HEK293 (cell line): ENCODE results near the gene CDK6.

Experiments
- CTCF ChIA-PET: fragments of 350-600 bp; formaldehyde crosslinking; extraction: SDS; loops from one replicate; lab custom pipeline; 2021; ENCODE audit warnings: antibody characterized with exemption; lab: Yijun Ruan, JAX
- POLR2A ChIA-PET: fragments of 300-600 bp; formaldehyde crosslinking; extraction: SDS; loops from one replicate; lab custom pipeline; 2020; ENCODE audit warnings: antibody characterized with exemption, inconsistent platforms; lab: Yijun Ruan, JAX
- H3K27ac ChIP-seq: fragments of 200-500 bp; sonication (Bioruptor generic); 2 replicates; pipeline ENCODE4 v1.5.1; 2014; ENCODE audit warnings: low read depth, low read length, control low read depth, inconsistent platforms; ENCODE audit errors: extremely low read depth
- H3K36me3 ChIP-seq, 2 experiments: fragments of 200-500 bp in 1 of 2; sonication (Bioruptor generic) in 1 of 2; 1 replicate in 1 of 2; 2 replicates in 1 of 2; pipeline ENCODE4 v1.5.1; 2014 to 2017; ENCODE audit warnings: inconsistent platforms in 2 of 2, low read length in 2 of 2; ENCODE audit not compliant: control insufficient read depth in 2 of 2, insufficient read depth in 1 of 2
- H3K4me1 ChIP-seq: fragments of 200-500 bp; sonication (Bioruptor generic); 2 replicates; pipeline ENCODE4 v1.5.1; 2014; ENCODE audit warnings: mild to moderate bottlenecking, low read length, inconsistent platforms; ENCODE audit not compliant: control insufficient read depth, insufficient read depth
- H3K4me3 ChIP-seq: 2 replicates; pipeline ENCODE4 v1.5.1; 2011; ENCODE audit warnings: low read depth, mild to moderate bottlenecking, control low read depth, low read length, moderate library complexity
- H3K9me3 ChIP-seq: fragments of 200-500 bp; sonication (Bioruptor generic); 2 replicates; pipeline ENCODE4 v1.5.1; 2014; ENCODE audit warnings: low read depth, low read length, inconsistent platforms; ENCODE audit not compliant: control insufficient read depth, insufficient read depth
- GFI1B ChIP-seq: fragments of 450-650 bp; formaldehyde crosslinking; IDR thresholded peaks from 2 replicates; pipeline ENCODE4 v1.5.1; 2016; ENCODE audit warnings: missing biosample characterization, missing genetic modification characterization
- GLI4 ChIP-seq: fragments of 450-650 bp; formaldehyde crosslinking; IDR thresholded peaks from 2 replicates; pipeline ENCODE4 v1.5.1; 2016; ENCODE audit warnings: missing biosample characterization, missing genetic modification characterization
- GLIS2 ChIP-seq: fragments of 450-650 bp; formaldehyde crosslinking; IDR thresholded peaks from 2 replicates; pipeline ENCODE4 v1.5.1; 2016; ENCODE audit warnings: missing biosample characterization, missing genetic modification characterization
- HOXC10 ChIP-seq: sonication (generic); formaldehyde crosslinking; IDR thresholded peaks from 2 replicates; pipeline ENCODE4 v1.8.1; 2023; ENCODE audit warnings: mild to moderate bottlenecking, missing genetic modification reagents
- PATZ1 ChIP-seq: fragments of 450-650 bp; formaldehyde crosslinking; IDR thresholded peaks from 2 replicates; pipeline ENCODE4 v1.5.1; 2016; ENCODE audit warnings: missing biosample characterization, missing genetic modification characterization
- REST ChIP-seq: fragments of 450-650 bp; formaldehyde crosslinking; IDR thresholded peaks from 2 replicates; pipeline ENCODE4 v1.5.1; 2016; ENCODE audit warnings: missing biosample characterization, missing genetic modification characterization
- ZBTB20 ChIP-seq: fragments of 450-650 bp; formaldehyde crosslinking; IDR thresholded peaks from 2 replicates; pipeline ENCODE4 v1.5.1; 2016; ENCODE audit warnings: missing biosample characterization, missing genetic modification characterization
- ZFP3 ChIP-seq: fragments of 450-650 bp; formaldehyde crosslinking; IDR thresholded peaks from 2 replicates; pipeline ENCODE4 v1.5.1; 2016; ENCODE audit warnings: low read depth, missing biosample characterization, missing genetic modification characterization
- ZNF114 ChIP-seq: fragments of 450-650 bp; formaldehyde crosslinking; IDR thresholded peaks from 2 replicates; pipeline ENCODE4 v1.5.0; 2017; ENCODE audit warnings: missing biosample characterization, missing genetic modification characterization
- ZNF132 ChIP-seq: fragments of 450-650 bp; formaldehyde crosslinking; IDR thresholded peaks from 2 replicates; pipeline ENCODE4 v1.5.1; 2017; ENCODE audit warnings: missing biosample characterization, missing genetic modification characterization, borderline replicate concordance
- ZNF169 ChIP-seq: fragments of 450-650 bp; formaldehyde crosslinking; IDR thresholded peaks from 2 replicates; pipeline ENCODE4 v1.5.1; 2016; ENCODE audit warnings: missing biosample characterization, missing genetic modification characterization
- ZNF175 ChIP-seq: fragments of 450-650 bp; formaldehyde crosslinking; IDR thresholded peaks from 2 replicates; pipeline ENCODE4 v1.5.1; 2016; ENCODE audit warnings: missing biosample characterization, missing genetic modification characterization
- ZNF23 ChIP-seq: fragments of 450-650 bp; formaldehyde crosslinking; IDR thresholded peaks from 2 replicates; pipeline ENCODE4 v1.5.1; 2016; ENCODE audit warnings: missing biosample characterization, missing genetic modification characterization, borderline replicate concordance
- ZNF239 ChIP-seq: fragments of 450-650 bp; formaldehyde crosslinking; IDR thresholded peaks from 2 replicates; pipeline ENCODE4 v1.5.1; 2016; ENCODE audit warnings: missing biosample characterization, missing genetic modification characterization
- ZNF311 ChIP-seq: fragments of 450-650 bp; formaldehyde crosslinking; IDR thresholded peaks from 2 replicates; pipeline ENCODE4 v1.5.1; 2017; ENCODE audit warnings: missing biosample characterization, missing genetic modification characterization, borderline replicate concordance
- ZNF514 ChIP-seq: fragments of 450-650 bp; formaldehyde crosslinking; IDR thresholded peaks from 2 replicates; pipeline ENCODE4 v1.5.1; 2016; ENCODE audit warnings: missing biosample characterization, missing genetic modification characterization
- ZNF560 ChIP-seq: fragments of 450-650 bp; formaldehyde crosslinking; IDR thresholded peaks from 2 replicates; pipeline ENCODE4 v1.5.1; 2017; ENCODE audit warnings: missing biosample characterization, missing genetic modification characterization, borderline replicate concordance
- ZNF580 ChIP-seq: fragments of 450-650 bp; formaldehyde crosslinking; IDR thresholded peaks from 2 replicates; pipeline ENCODE4 v1.5.1; 2016; ENCODE audit warnings: missing biosample characterization, missing genetic modification characterization
- ZNF629 ChIP-seq: fragments of 450-650 bp; formaldehyde crosslinking; IDR thresholded peaks from 2 replicates; pipeline ENCODE4 v1.5.1; 2017; ENCODE audit warnings: missing biosample characterization, missing genetic modification characterization
- ZNF76 ChIP-seq: fragments of 450-650 bp; formaldehyde crosslinking; IDR thresholded peaks from 2 replicates; pipeline ENCODE4; 2016; ENCODE audit warnings: low read depth, missing biosample characterization, missing genetic modification characterization, borderline replicate concordance
- ZNF768 ChIP-seq: fragments of 450-650 bp; formaldehyde crosslinking; IDR thresholded peaks from 2 replicates; pipeline ENCODE4 v1.5.1; 2018; ENCODE audit warnings: missing biosample characterization, mild to moderate bottlenecking, missing genetic modification characterization
- ZSCAN30 ChIP-seq: fragments of 450-650 bp; IDR thresholded peaks from 2 replicates; pipeline ENCODE4 v1.5.1; 2018; ENCODE audit warnings: missing biosample characterization, mild to moderate bottlenecking, missing genetic modification characterization, moderate library complexity
- TF ChIP-seq, protein P1 (sequence below): fragments of 450-650 bp; formaldehyde crosslinking; IDR thresholded peaks from 2 replicates; pipeline ENCODE4 v1.5.0; 2017; ENCODE audit warnings: missing biosample characterization, missing genetic modification characterization, borderline replicate concordance
- TF ChIP-seq, protein P2 (sequence below): fragments of 450-650 bp; formaldehyde crosslinking; IDR thresholded peaks from 2 replicates; pipeline ENCODE4 v1.5.1; 2016; ENCODE audit warnings: missing biosample characterization, missing genetic modification characterization, low read depth

Gene CDK6

DNA sequence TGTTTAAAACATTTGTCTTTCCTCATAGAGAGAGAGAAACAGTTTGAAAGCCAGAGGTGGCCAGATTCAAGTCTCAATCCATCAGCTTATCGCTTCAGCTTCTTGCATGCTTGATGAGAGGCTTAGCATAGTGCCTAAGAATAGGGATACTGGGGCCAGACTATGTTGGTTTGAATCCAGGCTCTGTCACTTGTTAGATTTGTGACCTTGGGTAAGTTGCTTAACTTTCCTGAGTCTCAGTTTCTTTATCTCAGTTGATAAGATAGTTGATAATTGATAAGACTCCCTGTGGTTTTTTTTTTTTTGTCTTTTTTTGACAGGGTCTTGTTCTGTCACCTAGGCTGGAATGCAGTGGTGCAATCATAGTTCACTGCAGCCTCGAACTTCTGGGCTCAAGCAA is 12.1 kb upstream of the CDK6 start:
- POLR2A ChIA-PET: no interaction called here

GRCh38 chr7:92847305-92847704 is 10.9 kb upstream of the CDK6 start:
- CTCF ChIA-PET: no interaction called here
- H3K36me3 ChIP-seq: no peaks in the 10 kb centered on the region
- POLR2A ChIA-PET: no interaction called here
- TF ChIP-seq ZNF175 (no peak), ZNF580 (tag by site-specific recombination) (no peak), REST (tag by site-specific recombination) (no peak), ZNF169 (tag by site-specific recombination) (no peak), ZNF132 (tag by site-specific recombination) (no peak), ZNF239 (tag by site-specific recombination) (no peak), ZFP3 (no peak), GFI1B (no peak), ZNF629 (no peak)

More for the DNA sequence above, 12.1 kb upstream of the CDK6 start:
- no peak for TF ChIP-seq ZNF514 (tag by site-specific recombination)
- TF ChIP-seq GLI4: no peak
- no peak for TF ChIP-seq GLIS2 (tag by site-specific recombination)
- no peak for TF ChIP-seq ZSCAN30 (tag by site-specific recombination)
- no peak for TF ChIP-seq ZNF768 (tag by site-specific recombination)
- TF ChIP-seq ZNF76 (tag by site-specific recombination): no peak
- no peak for TF ChIP-seq ZNF114 (tag by site-specific recombination)
- no peak for TF ChIP-seq ZNF560
- TF ChIP-seq PATZ1 (tag by site-specific recombination): no peak
- TF ChIP-seq ZBTB20: no peak
- no peak for TF ChIP-seq ZNF23
- TF ChIP-seq ZNF311 (tag by site-specific recombination): no peak
- TF ChIP-seq, protein P1, sequence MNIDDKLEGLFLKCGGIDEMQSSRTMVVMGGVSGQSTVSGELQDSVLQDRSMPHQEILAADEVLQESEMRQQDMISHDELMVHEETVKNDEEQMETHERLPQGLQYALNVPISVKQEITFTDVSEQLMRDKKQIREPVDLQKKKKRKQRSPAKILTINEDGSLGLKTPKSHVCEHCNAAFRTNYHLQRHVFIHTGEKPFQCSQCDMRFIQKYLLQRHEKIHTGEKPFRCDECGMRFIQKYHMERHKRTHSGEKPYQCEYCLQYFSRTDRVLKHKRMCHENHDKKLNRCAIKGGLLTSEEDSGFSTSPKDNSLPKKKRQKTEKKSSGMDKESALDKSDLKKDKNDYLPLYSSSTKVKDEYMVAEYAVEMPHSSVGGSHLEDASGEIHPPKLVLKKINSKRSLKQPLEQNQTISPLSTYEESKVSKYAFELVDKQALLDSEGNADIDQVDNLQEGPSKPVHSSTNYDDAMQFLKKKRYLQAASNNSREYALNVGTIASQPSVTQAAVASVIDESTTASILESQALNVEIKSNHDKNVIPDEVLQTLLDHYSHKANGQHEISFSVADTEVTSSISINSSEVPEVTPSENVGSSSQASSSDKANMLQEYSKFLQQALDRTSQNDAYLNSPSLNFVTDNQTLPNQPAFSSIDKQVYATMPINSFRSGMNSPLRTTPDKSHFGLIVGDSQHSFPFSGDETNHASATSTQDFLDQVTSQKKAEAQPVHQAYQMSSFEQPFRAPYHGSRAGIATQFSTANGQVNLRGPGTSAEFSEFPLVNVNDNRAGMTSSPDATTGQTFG (tag by site-specific recombination): no peak
- TF ChIP-seq ZNF175: no peak
- TF ChIP-seq, protein P2, sequence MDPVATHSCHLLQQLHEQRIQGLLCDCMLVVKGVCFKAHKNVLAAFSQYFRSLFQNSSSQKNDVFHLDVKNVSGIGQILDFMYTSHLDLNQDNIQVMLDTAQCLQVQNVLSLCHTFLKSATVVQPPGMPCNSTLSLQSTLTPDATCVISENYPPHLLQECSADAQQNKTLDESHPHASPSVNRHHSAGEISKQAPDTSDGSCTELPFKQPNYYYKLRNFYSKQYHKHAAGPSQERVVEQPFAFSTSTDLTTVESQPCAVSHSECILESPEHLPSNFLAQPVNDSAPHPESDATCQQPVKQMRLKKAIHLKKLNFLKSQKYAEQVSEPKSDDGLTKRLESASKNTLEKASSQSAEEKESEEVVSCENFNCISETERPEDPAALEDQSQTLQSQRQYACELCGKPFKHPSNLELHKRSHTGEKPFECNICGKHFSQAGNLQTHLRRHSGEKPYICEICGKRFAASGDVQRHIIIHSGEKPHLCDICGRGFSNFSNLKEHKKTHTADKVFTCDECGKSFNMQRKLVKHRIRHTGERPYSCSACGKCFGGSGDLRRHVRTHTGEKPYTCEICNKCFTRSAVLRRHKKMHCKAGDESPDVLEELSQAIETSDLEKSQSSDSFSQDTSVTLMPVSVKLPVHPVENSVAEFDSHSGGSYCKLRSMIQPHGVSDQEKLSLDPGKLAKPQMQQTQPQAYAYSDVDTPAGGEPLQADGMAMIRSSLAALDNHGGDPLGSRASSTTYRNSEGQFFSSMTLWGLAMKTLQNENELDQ (tag by site-specific recombination): no peak
- no peak for TF ChIP-seq HOXC10
- Histone ChIP-seq H3K36me3 (no peaks in the 10 kb centered on the region), H3K4me3 (no peak overlapping the region), H3K27ac (no peak overlapping the region), H3K9me3 (no peaks in the 10 kb centered on the region), H3K4me1 (no peaks in the 10 kb centered on the region)
- CTCF ChIA-PET: no interaction called here

More at GRCh38 chr7:92847305-92847704, 10.9 kb upstream of the CDK6 start:
- Histone ChIP-seq H3K4me3 (no peak overlapping the region), H3K27ac (no peak overlapping the region), H3K9me3 (no peaks in the 10 kb centered on the region), H3K4me1 (no peaks in the 10 kb centered on the region)
